Rectal smooth muscle tissue (tissue), 1 donor: ENCODE data around the gene ZNF628.

Experiments
- H3K27ac ChIP-seq: one replicate; pipeline ENCODE4 v1.7.0; 2013; ENCODE audit warnings: low read depth, low read length, inconsistent platforms
- H3K27me3 ChIP-seq: one replicate; pipeline ENCODE4 v1.7.0; 2013; ENCODE audit warnings: low read length; ENCODE audit not compliant: control insufficient read depth, insufficient read depth
- H3K36me3 ChIP-seq: one replicate; pipeline ENCODE4 v1.7.0; 2013; ENCODE audit warnings: low read length; ENCODE audit not compliant: control insufficient read depth, insufficient read depth
- H3K4me1 ChIP-seq: one replicate; pipeline ENCODE4 v1.7.0; 2013; ENCODE audit warnings: low read length; ENCODE audit not compliant: control insufficient read depth, insufficient read depth
- H3K4me3 ChIP-seq: one replicate; pipeline ENCODE4 v1.7.0; 2013; ENCODE audit warnings: low read length
- H3K9ac ChIP-seq: one replicate; pipeline ENCODE4 v1.7.0; 2013; ENCODE audit warnings: low read length

Gene ZNF628

GRCh38 chr19:55463583-55464031, 12.8 kb upstream of the ZNF628 start:
- Histone ChIP-seq H3K27ac (no peak overlapping the region), H3K9ac (no peak overlapping the region), H3K27me3 (no peaks in the 10 kb centered on the region), H3K4me1 (peaks cover 9% of the 10 kb centered on the region), H3K36me3 (no peaks in the 10 kb centered on the region), H3K4me3 (no peak overlapping the region)

- Histone ChIP-seq H3K27ac (no peak overlapping the region), H3K4me1 (peaks cover 9% of the 10 kb centered on the region)
These were observed 12.3 kb upstream of the ZNF628 start for GRCh38 chr19:55464039-55464661.

GRCh38 chr19:55464662-55465054, 11.8 kb upstream of the ZNF628 start, which contains the start of gene C19orf85:
TSS of gene C19orf85 (minus strand) at chr19:55464751. CDS start at chr19:55464554, 197 bp downstream.
- no peaks in the 10 kb centered on the region for H3K27me3 ChIP-seq
- no peaks in the 10 kb centered on the region for H3K36me3 ChIP-seq
- peaks cover 7% of the 10 kb centered on the region for H3K4me1 ChIP-seq
- no peak within 1 kb of the TSS for H3K9ac ChIP-seq
- no peak within 1 kb of the TSS for H3K4me3 ChIP-seq
- H3K27ac ChIP-seq = no peak within 1 kb of the TSS

More at GRCh38 chr19:55464039-55464661, 12.3 kb upstream of the ZNF628 start:
- Histone ChIP-seq H3K36me3 (no peaks in the 10 kb centered on the region), H3K9ac (no peak overlapping the region), H3K4me3 (no peak overlapping the region), H3K27me3 (no peaks in the 10 kb centered on the region)

- Histone ChIP-seq H3K27me3 (no peaks in the 10 kb centered on the region), H3K4me1 (peaks cover 5% of the 10 kb centered on the region), H3K4me3 (no peak overlapping the region)
These were observed 10.8 kb upstream of the ZNF628 start for GRCh38 chr19:55465460-55466240.

GRCh38 chr19:55466241-55466614, 10.2 kb upstream of the ZNF628 start:
- Histone ChIP-seq H3K27ac (no peak overlapping the region), H3K9ac (no peak overlapping the region), H3K4me3 (no peak overlapping the region), H3K4me1 (peaks cover 5% of the 10 kb centered on the region), H3K36me3 (no peaks in the 10 kb centered on the region), H3K27me3 (no peaks in the 10 kb centered on the region)

More at GRCh38 chr19:55465460-55466240, 10.8 kb upstream of the ZNF628 start:
- no peak overlapping the region for H3K9ac ChIP-seq
- H3K36me3 ChIP-seq = no peaks in the 10 kb centered on the region
- H3K27ac ChIP-seq = no peak overlapping the region

- H3K27me3 ChIP-seq = no peaks in the 10 kb centered on the region
- no peak overlapping the region for H3K9ac ChIP-seq
- no peak overlapping the region for H3K4me3 ChIP-seq
- no peak overlapping the region for H3K27ac ChIP-seq
- H3K36me3 ChIP-seq = no peaks in the 10 kb centered on the region
- no peaks in the 10 kb centered on the region for H3K4me1 ChIP-seq
These were observed 9.0 kb upstream of the ZNF628 start for GRCh38 chr19:55467236-55468053.

- Histone ChIP-seq H3K27ac (no peak overlapping the region), H3K4me1 (no peaks in the 10 kb centered on the region), H3K36me3 (no peaks in the 10 kb centered on the region), H3K27me3 (no peaks in the 10 kb centered on the region), H3K4me3 (no peak overlapping the region), H3K9ac (no peak overlapping the region)
These were observed 8.4 kb upstream of the ZNF628 start for GRCh38 chr19:55468054-55468393.

- Histone ChIP-seq H3K36me3 (no peaks in the 10 kb centered on the region), H3K27me3 (no peaks in the 10 kb centered on the region), H3K9ac (no peak overlapping the region), H3K4me3 (no peak overlapping the region), H3K27ac (no peak overlapping the region), H3K4me1 (peaks cover 5% of the 10 kb centered on the region)
These were observed 5.2 kb upstream of the ZNF628 start for GRCh38 chr19:55471266-55471665.

- Histone ChIP-seq H3K4me3 (no peak overlapping the region), H3K4me1 (peaks cover 5% of the 10 kb centered on the region), H3K9ac (no peak overlapping the region), H3K27me3 (no peaks in the 10 kb centered on the region), H3K36me3 (no peaks in the 10 kb centered on the region), H3K27ac (no peak overlapping the region)
These were observed 4.0 kb upstream of the ZNF628 start for GRCh38 chr19:55472463-55472862.

- Histone ChIP-seq H3K36me3 (no peaks in the 10 kb centered on the region), H3K27ac (no peak overlapping the region), H3K4me1 (peaks cover 7% of the 10 kb centered on the region), H3K9ac (no peak overlapping the region), H3K27me3 (no peaks in the 10 kb centered on the region), H3K4me3 (no peak overlapping the region)
These were observed 3.0 kb upstream of the ZNF628 start for GRCh38 chr19:55473225-55474012.

- H3K9ac ChIP-seq = no peak overlapping the region
- H3K27ac ChIP-seq = no peak overlapping the region
- no peaks in the 10 kb centered on the region for H3K27me3 ChIP-seq
- peaks cover 7% of the 10 kb centered on the region for H3K4me1 ChIP-seq
- H3K36me3 ChIP-seq = no peaks in the 10 kb centered on the region
- H3K4me3 ChIP-seq = no peak overlapping the region
These were observed 1.9 kb upstream of the ZNF628 start for GRCh38 chr19:55474269-55475265.
